Gastroesophageal sphincter (tissue), 4 donors: ENCODE measurements around the gene RPL36. TPM values are rescaled to one million over a fixed set of nuclear protein-coding genes. Genes with fewer than 3 reads are reported as not detected.

Experiments
- ATAC-seq: fragments of 150-250 bp; one replicate; pipeline ENCODE4 v1.9.1; 2016; ENCODE audit warnings: mild to moderate bottlenecking, moderate library complexity
- H3K27ac ChIP-seq, 4 donors: fragments of 200-600 bp; sonication (generic) in 3 of 4; 1 replicate in 3 of 4; 2 replicates in 1 of 4; pipeline ENCODE4 v1.5.1; 2016 to 2019
- H3K27me3 ChIP-seq: fragments of 200-600 bp; sonication (generic); one replicate; pipeline ENCODE4 v1.5.1; 2019
- H3K36me3 ChIP-seq, 2 donors: fragments of 200-600 bp; sonication (generic); one replicate each; pipeline ENCODE4 v1.5.1; 2019; ENCODE audit warnings: control low read depth in 1 of 2
- H3K4me1 ChIP-seq, 3 donors: fragments of 200-600 bp; sonication (generic); 1 replicate in 2 of 3; 2 replicates in 1 of 3; pipeline ENCODE4 v1.5.1; 2016 to 2019; ENCODE audit warnings: control low read depth in 2 of 3
- H3K4me3 ChIP-seq, 2 donors: fragments of 200-600 bp; sonication (generic); one replicate each; pipeline ENCODE4 v1.5.1; 2019; ENCODE audit warnings: mild to moderate bottlenecking in 1 of 2, moderate library complexity in 1 of 2
- H3K9me3 ChIP-seq, 3 donors: fragments of 200-600 bp; sonication (generic); one replicate each; pipeline ENCODE4 v1.5.1; 2017 to 2019; ENCODE audit warnings: control low read depth in 2 of 3
- CTCF ChIP-seq, 4 experiments: fragments of 200-600 bp in 2 of 4; fragments of 450-650 bp in 2 of 4; sonication (generic) in 1 of 4; IDR thresholded peaks; one replicate each; pipeline ENCODE4 v1.5.1; 2017 to 2019; ENCODE audit warnings: antibody characterized with exemption in 4 of 4, mild to moderate bottlenecking in 2 of 4, moderate library complexity in 2 of 4
- EP300 ChIP-seq: sonication (generic); formaldehyde crosslinking; IDR thresholded peaks from one replicate; pipeline ENCODE4 v1.6.1; 2017; ENCODE audit warnings: antibody characterized with exemption, mild to moderate bottlenecking
- POLR2A ChIP-seq, 2 donors: fragments of 450-650 bp; IDR thresholded peaks; one replicate each; pipeline ENCODE4 v1.6.1; 2017; ENCODE audit warnings: antibody characterized with exemption in 2 of 2, mild to moderate bottlenecking in 2 of 2, moderate library complexity in 1 of 2
- POLR2AphosphoS5 ChIP-seq: sonication (generic); formaldehyde crosslinking; IDR thresholded peaks from one replicate; pipeline ENCODE4 v1.6.1; 2017; ENCODE audit warnings: antibody characterized with exemption
- WGBS, 2 donors: methylation state at CpG; one replicate each; pipeline ENCODE4 v1.1.5; 2018; ENCODE audit warnings: low coverage in 1 of 2; 5-methylcytosine and 5-hydroxymethylcytosine counted together
- total RNA-seq, 4 donors: library from RNA; depleted of rRNA; stranded (reverse); fragments of >200 nt; gene quantifications; one replicate each; pipeline ENCODE4 v1.1.0, GENCODE V29; 2016

The RPL36 gene
- total RNA-seq, 4 donors from 2014 or later: 393 to 1,204 (median 723) TPM

DNA sequence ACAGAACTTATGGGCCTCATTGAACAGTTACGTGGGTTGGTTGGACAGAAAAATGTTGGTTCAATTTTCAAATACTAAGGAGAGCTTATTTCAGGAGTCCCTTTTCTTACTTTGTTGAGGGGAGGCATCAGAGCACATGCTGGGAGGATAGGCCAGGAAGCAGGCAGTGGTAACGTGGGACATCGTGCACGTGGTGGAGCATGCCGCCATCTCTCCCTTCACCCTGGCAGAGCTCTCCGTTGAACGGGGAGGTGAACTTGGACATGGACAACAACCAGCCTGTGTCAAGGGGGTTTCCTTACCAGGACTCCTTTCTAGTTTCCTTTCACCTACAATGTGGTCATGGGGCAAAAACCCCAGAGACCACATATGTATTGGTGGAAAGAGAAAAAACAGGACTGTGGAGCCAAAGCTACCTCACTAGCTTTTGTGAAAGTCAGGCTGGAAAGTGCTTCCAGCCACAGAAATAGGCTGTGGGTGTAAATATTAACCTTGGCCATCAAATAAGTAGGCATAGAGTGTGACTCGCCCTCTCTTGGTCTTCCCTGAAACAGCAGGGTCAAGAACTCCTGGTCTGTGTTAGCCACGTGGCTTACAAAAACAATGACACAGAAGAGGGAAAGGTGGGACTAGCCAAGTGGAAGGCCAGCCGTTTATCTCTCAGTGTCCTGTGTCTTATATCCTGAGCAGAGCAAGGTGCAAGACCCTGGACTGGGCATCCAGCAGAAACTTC lies 24.1 kb upstream of the RPL36 start:
- no peak overlapping the region for H3K4me3 ChIP-seq
- no peak for ATAC-seq
- TF ChIP-seq POLR2AphosphoS5 (no peak), EP300 (no peak), POLR2A (IDR thresholded peaks at IDR 0.05) (no peak), CTCF (IDR thresholded peaks at IDR 0.05) (no peak)
- H3K27me3 ChIP-seq: no peaks in the 10 kb centered on the region
- H3K9me3 ChIP-seq: no peaks in the 10 kb centered on the region
- WGBS, 2 donors: 60 to 73% methylated on average over 3 to 10 of the region's 10 CpGs
- peaks cover 0 to 94% of the 10 kb centered on the region in 2 donors for H3K36me3 ChIP-seq
- no peaks in the 10 kb centered on the region for H3K4me1 ChIP-seq
- H3K27ac ChIP-seq: no peak overlapping the region

DNA sequence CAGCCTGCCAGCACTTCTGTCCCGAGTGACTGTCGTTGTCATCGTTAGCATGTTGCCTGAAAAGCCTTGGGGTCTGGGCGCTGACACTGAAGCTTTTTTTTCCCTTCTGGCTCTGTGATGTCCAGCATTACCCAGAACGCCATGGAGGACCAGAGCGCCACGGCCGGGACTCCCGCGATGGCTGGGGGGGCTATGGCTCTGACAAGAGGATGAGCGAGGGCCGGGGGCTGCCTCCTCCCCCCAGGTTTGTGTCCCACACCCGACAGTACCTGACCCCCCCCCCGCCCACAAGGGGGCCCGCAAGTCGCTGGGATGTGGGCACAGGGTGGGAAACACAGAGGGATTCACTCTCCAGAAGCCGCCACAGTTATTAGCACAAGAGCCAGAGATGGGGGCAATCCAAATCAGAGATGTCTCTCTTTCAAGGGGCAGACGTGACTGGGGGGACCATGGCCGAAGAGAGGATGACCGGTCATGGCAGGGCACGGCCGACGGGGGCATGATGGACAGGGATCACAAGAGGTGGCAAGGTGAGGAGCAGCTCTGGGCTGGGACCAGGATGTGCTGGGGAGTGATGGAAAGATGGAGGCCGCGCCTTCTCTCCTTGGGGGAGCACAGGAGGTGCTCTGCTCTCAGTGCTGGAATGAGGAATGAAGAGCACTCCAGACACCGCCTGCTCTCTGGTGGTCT lies 23.0 kb upstream of the RPL36 start:
- no peak overlapping the region for H3K4me3 ChIP-seq
- TF ChIP-seq POLR2AphosphoS5 (no peak), CTCF (IDR thresholded peaks at IDR 0.05) (no peak), EP300 (no peak), POLR2A (IDR thresholded peaks at IDR 0.05) (no peak)
- H3K4me1 ChIP-seq: no peaks in the 10 kb centered on the region
- H3K27ac ChIP-seq: no peak overlapping the region
- H3K9me3 ChIP-seq: no peaks in the 10 kb centered on the region
- H3K27me3 ChIP-seq: no peaks in the 10 kb centered on the region
- WGBS, 2 donors: 76% methylated on average over 3 of the region's 26 CpGs; no CpG with 5 or more reads in 1 of the 2 donors
- H3K36me3 ChIP-seq: peaks cover 0 to 94% of the 10 kb centered on the region in 2 donors
- no peak for ATAC-seq

DNA sequence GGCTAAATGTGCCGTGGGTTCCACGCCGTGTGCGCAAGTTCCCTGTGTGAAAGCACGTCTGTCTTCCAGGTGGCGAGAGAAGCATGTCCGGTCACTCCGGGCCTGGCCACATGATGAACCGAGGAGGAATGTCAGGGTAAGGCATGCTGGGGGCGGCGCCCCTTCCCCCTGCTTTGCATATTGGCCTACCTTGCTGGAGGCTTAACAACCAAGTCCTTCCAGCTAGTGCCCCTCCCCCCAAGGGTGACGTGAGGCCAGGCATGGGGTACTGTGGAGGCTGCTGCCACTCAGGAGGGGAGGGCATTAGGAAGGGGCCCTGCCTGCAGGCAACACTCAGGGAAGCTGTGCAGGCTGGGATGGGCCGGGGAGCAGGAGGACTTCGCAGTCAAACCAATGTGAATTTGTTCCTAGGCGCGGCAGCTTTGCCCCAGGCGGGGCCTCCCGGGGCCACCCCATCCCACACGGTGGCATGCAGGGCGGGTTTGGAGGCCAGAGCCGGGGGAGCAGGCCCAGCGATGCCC lies 22.3 kb upstream of the RPL36 start:
- Histone ChIP-seq H3K4me1 (no peaks in the 10 kb centered on the region), H3K4me3 (no peak overlapping the region), H3K27ac (no peak overlapping the region), H3K36me3 (peaks cover 0 to 87% of the 10 kb centered on the region in 2 donors), H3K27me3 (no peaks in the 10 kb centered on the region), H3K9me3 (no peaks in the 10 kb centered on the region)
- TF ChIP-seq EP300: no peak
- TF ChIP-seq POLR2A (IDR thresholded peaks at IDR 0.05): no peak
- TF ChIP-seq POLR2AphosphoS5: no peak
- no peak for TF ChIP-seq CTCF (IDR thresholded peaks at IDR 0.05)
- no peak for ATAC-seq
- 100% methylated on average over 1 of the region's 22 CpGs; no CpG with 5 or more reads in 1 of the 2 donors for WGBS, 2 donors

GRCh38 chr19:5669212-5669611 lies 20.9 kb upstream of the RPL36 start:
- peaks cover 0 to 73% of the 10 kb centered on the region in 2 donors for H3K36me3 ChIP-seq
- ATAC-seq: no peak
- 84% methylated on average over 7 of the region's 11 CpGs; no CpG with 5 or more reads in 1 of the 2 donors for whole genome bisulfite sequencing, 2 donors

More at GRCh38 chr19:5669212-5669611, 20.9 kb upstream of the RPL36 start:
- Histone ChIP-seq H3K27me3 (no peaks in the 10 kb centered on the region), H3K4me3 (no peak overlapping the region), H3K4me1 (no peaks in the 10 kb centered on the region), H3K9me3 (no peaks in the 10 kb centered on the region), H3K27ac (no peak overlapping the region)
- no peak for TF ChIP-seq POLR2AphosphoS5
- no peak for TF ChIP-seq CTCF (IDR thresholded peaks at IDR 0.05)
- TF ChIP-seq EP300: no peak
- no peak for TF ChIP-seq POLR2A (IDR thresholded peaks at IDR 0.05)
